ENCODE data around the gene KIF13A. TPM values are rescaled to one million over a fixed set of nuclear protein-coding genes. Genes with fewer than 3 reads are reported as not detected.

KIF13A gene
- total and polyA plus RNA-seq, 2 donors (not counting 3 experiments of a cell fraction or from before 2014, with no cell fraction given) = 24.9 to 65.8 TPM

- ChIA-PET CTCF (interaction anchor here (0.5 to 1.1 kb wide), 3 partner anchors 12 to 85 kb away, joined by 3 read pairs; no protein-coding TSS in a partner anchor), POLR2A (no interaction called here)
- Histone ChIP-seq H3K4me1 (ENCODE audit: control insufficient read depth, extremely low read depth, insufficient read depth, low read length) (peaks cover 3% of the 10 kb centered on the region), H3K9ac (replicated peaks; ENCODE audit: extremely low read depth, insufficient read depth, low read length) (no peak overlapping the region), H3K27me3 (ENCODE audit: control insufficient read depth in 2 of 2, insufficient read depth in 2 of 2, low read length in 2 of 2) (no peaks in the 10 kb centered on the region), H3K36me3 (ENCODE audit: control insufficient read depth in 2 of 2, extremely low read depth in 1 of 2, insufficient read depth in 2 of 2, low read length in 2 of 2) (peaks cover 0 to 2% of the 10 kb centered on the region in 2 experiments), H3K27ac (ENCODE audit: insufficient read depth, low read depth, low read length) (no peak overlapping the region), H3K4me2 (ENCODE audit: insufficient read depth, low read length) (no peak overlapping the region), H3K4me3 (replicated peaks in 1 of 3; ENCODE audit: insufficient read depth in 1 of 3, low read depth in 1 of 3, low read length in 3 of 3) (no peak overlapping the region), H3K9me3 (replicated peaks; ENCODE audit: control insufficient read depth, insufficient read depth, low read length) (no peaks in the 10 kb centered on the region), H4K20me1 (replicated peaks; ENCODE audit: control insufficient read depth, extremely low read depth, insufficient read depth, low read length) (no peaks in the 10 kb centered on the region), H2AFZ (ENCODE audit: low read depth, low read length) (no peak overlapping the region), H3K9me1 (replicated peaks; ENCODE audit: control insufficient read depth, extremely low read depth, insufficient read depth, low read length) (no peaks in the 10 kb centered on the region), H3K79me2 (ENCODE audit: control insufficient read depth, insufficient read depth, low read length) (peaks cover 27% of the 10 kb centered on the region)
- DNase-seq (ENCODE audit: low read depth, low spot score) (no peak), FAIRE-seq (no peak)
- BruUV-seq (replicated peaks) = no TSS peak
- dilution Hi-C loops (cut with MboI; ENCODE audit: extremely low pct_ligation_motif_present, low sequenced_read_pairs) (no loop called here), intact Hi-C loops (cut with micrococcal nuclease) (no loop called here)
- TF ChIP-seq CTCF (IDR thresholded peaks at IDR 0.05; ENCODE audit: extremely low read depth in 1 of 2, insufficient read depth in 1 of 2, low read depth in 1 of 2, low read length in 2 of 2) (no peak), FOS (IDR thresholded peaks at IDR 0.05; ENCODE audit: borderline replicate concordance, insufficient read depth, low read length) (no peak), POLR2AphosphoS5 (IDR thresholded peaks at IDR 0.05; ENCODE audit: insufficient read depth, low read depth, low read length) (no peak), EZH2 (IDR thresholded peaks at IDR 0.05; ENCODE audit: borderline replicate concordance, low read depth, low read length, severe bottlenecking) (no peak), JUN (IDR thresholded peaks at IDR 0.05; ENCODE audit: borderline replicate concordance, insufficient read depth, insufficient read length, low read depth) (no peak), MYC (IDR thresholded peaks at IDR 0.05; ENCODE audit: low read depth, low read length) (no peak), GATA2 (IDR thresholded peaks at IDR 0.05; ENCODE audit: insufficient read depth, insufficient read length, low read depth, low read length) (no peak), POLR2A (IDR thresholded peaks at IDR 0.05; ENCODE audit: low read depth, low read length) (no peak)
- TF ChIP-seq, protein P1, sequence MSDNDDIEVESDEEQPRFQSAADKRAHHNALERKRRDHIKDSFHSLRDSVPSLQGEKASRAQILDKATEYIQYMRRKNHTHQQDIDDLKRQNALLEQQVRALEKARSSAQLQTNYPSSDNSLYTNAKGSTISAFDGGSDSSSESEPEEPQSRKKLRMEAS (IDR thresholded peaks at IDR 0.05; ENCODE audit: insufficient read depth, insufficient read length) = no peak
These were observed 69.3 kb downstream of the KIF13A start for GRCh38 chr6:17917837-17918763.

All from endothelial cell of umbilical vein (primary cell).